Coronary artery (tissue), 2 donors: ENCODE data around the gene TFAP2E.

Source experiments
- DNase-seq: peaks from one replicate; pipeline ENCODE4 v3.0.0-alpha.2; 2017; ENCODE audit warnings: low spot score
- H3K27ac ChIP-seq, 2 donors: fragments of 200-600 bp; sonication (generic); one replicate each; pipeline ENCODE4 v1.5.1; 2016 to 2019
- H3K4me3 ChIP-seq: fragments of 200-600 bp; sonication (generic); 2 replicates; pipeline ENCODE4 v1.5.1; 2016; ENCODE audit warnings: mild to moderate bottlenecking, moderate library complexity
- TF ChIP-seq, protein P1 (sequence below): fragments of 200-600 bp; sonication (generic); IDR thresholded peaks from one replicate; pipeline ENCODE4 v1.5.1; 2019; ENCODE audit warnings: antibody characterized with exemption

TFAP2E gene

DNA sequence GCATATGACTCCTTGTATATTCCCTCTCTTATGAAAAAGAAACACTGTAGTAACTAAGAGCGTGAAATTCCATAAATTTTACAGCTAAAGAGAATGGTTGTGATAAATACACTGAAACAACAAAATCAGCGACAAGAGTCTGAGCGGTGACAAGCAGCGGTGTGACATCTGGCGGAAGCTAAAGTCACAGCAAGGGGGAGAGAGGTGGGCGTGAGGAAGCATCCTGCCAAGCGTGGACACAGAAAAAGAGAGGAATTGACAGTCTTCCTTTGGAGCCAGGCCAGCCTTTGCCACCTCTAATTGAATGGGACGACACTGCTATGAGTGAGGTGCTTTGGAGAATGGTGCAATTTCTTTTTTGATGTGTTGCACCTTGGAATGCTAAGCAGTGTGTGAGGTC lies 42.3 kb downstream of the TFAP2E start:
- no peak for DNase-seq
- H3K27ac ChIP-seq: no peak overlapping the region
- no peak overlapping the region for H3K4me3 ChIP-seq
- TF ChIP-seq, protein P1, sequence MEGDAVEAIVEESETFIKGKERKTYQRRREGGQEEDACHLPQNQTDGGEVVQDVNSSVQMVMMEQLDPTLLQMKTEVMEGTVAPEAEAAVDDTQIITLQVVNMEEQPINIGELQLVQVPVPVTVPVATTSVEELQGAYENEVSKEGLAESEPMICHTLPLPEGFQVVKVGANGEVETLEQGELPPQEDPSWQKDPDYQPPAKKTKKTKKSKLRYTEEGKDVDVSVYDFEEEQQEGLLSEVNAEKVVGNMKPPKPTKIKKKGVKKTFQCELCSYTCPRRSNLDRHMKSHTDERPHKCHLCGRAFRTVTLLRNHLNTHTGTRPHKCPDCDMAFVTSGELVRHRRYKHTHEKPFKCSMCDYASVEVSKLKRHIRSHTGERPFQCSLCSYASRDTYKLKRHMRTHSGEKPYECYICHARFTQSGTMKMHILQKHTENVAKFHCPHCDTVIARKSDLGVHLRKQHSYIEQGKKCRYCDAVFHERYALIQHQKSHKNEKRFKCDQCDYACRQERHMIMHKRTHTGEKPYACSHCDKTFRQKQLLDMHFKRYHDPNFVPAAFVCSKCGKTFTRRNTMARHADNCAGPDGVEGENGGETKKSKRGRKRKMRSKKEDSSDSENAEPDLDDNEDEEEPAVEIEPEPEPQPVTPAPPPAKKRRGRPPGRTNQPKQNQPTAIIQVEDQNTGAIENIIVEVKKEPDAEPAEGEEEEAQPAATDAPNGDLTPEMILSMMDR: no peak

DNA sequence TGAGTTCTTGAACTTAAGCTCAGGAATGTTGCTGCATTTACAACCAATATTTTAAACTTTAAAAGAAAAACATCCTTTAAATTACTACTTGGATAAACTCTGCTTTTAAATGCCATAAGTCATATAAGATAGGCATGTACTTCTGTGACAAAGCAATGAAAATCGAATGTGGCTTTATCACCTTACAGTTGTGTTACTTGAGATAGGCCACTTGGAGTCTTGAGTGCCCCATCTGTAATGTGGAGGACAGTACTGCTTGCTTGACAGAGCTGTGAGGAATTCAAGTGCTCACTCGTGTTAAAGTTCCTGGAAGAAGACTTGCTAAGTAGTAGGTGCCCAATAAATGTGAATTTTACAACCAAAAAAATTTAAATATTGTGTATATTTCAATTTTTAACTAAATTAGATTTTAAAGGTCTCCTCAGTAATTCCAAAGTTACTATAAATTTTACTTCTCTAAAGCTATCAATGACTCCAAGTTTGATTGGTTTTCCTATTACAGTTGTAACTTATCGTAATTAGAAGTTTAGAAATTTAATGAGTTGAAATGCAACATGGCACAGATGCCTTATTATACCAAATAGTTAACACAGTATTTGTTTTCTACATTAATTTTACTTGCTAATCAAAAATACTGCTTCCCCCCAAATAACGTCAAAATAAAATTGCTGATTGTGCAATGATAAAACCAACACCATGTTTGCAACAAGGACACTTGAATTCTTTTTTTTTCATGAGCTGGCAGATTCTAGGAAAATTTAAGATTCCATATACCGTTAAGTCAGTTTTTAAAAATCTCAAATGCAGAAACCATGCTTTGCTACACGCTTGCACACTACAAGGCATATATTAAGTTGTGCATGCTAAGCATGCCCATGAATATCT lies 46.4 kb downstream of the TFAP2E start:
- DNase-seq: no peak
- no peak overlapping the region for H3K27ac ChIP-seq
- TF ChIP-seq, protein P1: no peak
- no peak overlapping the region for H3K4me3 ChIP-seq

DNA sequence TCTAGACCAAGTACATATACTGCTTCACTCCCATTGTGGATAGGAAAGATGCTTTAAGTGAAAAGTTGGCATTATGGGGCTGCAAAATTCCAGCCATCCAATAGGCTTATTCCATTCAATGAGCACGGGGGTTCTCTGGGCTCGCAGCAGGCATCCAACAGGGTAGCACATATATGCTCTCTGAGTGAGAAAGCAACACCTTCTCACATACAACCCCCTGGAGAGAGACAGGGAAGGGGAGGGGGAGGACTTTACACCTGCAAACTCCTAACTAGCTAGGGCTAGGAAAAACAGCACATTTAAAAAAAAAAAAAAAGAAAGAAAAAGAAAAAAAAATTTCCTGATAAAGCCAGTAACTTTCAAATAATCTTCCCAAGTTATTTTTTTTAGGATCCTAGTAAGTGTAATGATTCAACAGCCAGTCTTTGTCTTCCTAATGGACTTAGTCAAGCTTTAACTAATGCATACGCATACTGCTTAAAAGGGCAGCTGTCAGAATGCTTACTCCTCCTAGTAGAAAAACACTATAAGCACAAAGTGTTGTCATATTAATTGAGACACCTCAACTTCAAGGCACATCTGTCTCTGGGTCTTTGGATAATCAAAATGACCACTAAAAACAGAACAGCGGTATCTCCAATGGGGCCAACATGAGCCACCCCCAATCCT lies 49.5 kb downstream of the TFAP2E start:
- H3K27ac ChIP-seq: no peak overlapping the region
- H3K4me3 ChIP-seq: no peak overlapping the region
- DNase-seq: no peak
- TF ChIP-seq, protein P1: no peak

DNA sequence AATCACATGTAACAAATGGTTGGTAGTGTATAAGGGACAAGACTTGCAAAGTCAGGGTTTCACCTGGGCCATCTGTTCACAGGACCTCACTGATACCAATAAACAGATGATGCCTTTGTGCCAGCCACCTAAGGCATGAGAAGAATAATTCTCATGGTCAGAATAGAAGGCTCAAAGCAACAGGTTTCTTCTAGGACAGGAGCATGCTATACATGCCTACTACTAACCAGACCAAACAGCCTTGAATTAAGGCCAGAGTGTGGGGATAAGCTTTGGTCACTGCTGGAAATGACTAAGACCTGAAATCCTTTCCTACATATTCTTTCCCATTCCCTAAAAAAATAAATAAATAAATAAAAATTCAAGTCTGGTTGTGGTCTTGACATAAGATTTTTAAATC lies 50.7 kb downstream of the TFAP2E start:
- TF ChIP-seq, protein P1: no peak
- Histone ChIP-seq H3K4me3 (no peak overlapping the region), H3K27ac (no peak overlapping the region)
- no peak for DNase-seq

DNA sequence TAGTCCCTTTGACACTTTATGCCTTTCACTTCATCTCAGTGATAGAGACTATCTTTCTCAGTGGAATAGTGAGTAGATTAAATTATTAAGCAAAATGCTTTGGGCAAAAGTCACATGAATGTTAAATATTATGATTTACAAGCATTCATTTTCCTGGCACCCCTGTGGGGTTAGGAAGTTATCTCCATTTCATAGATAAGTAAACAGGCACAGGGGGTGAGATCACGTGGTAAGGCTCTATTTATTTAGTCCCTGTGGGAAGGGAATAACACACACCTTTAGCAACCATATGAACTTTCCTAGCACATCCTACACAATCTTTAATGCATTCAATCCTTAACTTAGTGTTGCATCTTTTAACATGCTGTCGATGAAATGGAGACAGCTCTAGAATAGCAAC lies 55.9 kb downstream of the TFAP2E start:
- TF ChIP-seq, protein P1: no peak
- H3K4me3 ChIP-seq: no peak overlapping the region
- H3K27ac ChIP-seq: no peak overlapping the region
- DNase-seq: no peak

DNA sequence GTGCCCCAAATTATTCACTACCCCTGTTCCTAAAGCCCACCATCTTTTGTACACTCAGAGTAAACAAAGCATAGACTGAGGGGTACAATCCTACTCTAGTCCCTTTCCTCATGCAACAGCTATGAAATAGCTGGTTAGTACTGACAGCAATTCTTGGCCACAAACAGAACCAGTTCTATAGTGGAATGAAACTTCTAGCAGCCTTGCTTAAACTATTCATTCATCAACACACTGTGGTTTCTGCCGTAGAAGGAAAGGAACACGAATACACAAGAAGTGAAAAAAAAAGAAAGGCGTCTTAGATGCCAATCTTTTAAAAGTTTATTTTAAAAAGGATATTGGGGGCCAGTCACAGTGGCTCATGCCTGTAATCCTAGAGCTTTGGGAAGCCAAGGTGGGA lies 58.3 kb downstream of the TFAP2E start:
- no peak for DNase-seq
- TF ChIP-seq, protein P1: no peak
- H3K27ac ChIP-seq: no peak overlapping the region
- no peak overlapping the region for H3K4me3 ChIP-seq

DNA sequence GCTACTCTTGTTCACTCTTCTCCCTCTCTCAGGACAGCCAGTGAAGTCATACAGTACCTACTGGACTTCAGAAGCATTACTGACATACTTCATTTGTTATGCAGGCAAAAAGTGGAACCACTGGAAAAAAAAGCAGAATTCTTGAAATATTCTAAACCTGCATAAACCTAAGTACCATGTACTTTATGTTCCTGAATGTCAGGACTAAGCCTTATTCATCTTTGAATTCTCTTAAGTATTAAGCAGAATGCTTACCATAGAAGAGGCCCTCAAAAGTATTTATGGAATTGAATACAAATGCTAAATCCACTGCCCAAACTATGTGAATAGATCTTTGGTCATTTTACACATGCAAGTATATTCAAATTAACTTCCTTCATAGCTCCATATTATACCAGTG lies 60.4 kb downstream of the TFAP2E start:
- no peak for DNase-seq
- no peak overlapping the region for H3K4me3 ChIP-seq
- no peak overlapping the region for H3K27ac ChIP-seq
- TF ChIP-seq, protein P1: no peak
